ENCODE results near the gene CGB5. TPM values are rescaled to one million over a fixed set of nuclear protein-coding genes. Genes with fewer than 3 reads are reported as not detected.
"Not testable (repeated sequence)": the region's sequence is repeated elsewhere in the genome, so short reads cannot be mapped to it uniquely, and the experiment has no call there.

Gene CGB5
- total RNA-seq, result not detected
- long read RNA-seq, donor 1, result 0 reads
- long read RNA-seq, donor 2, result 0 reads

GRCh38 chr19:49043548-49043947 is at the start of gene CGB5:
CGB5 (plus strand) TSS chr19:49043848; CDS start chr19:49044210, 362 bp downstream.
- H3K9me3 ChIP-seq; ATAC-seq; H3K4me3 ChIP-seq; H3K36me3 ChIP-seq (ENCODE audit: low read depth); intact Hi-C loops (cut with DNase I, micrococcal nuclease); DNase-seq; H3K4me1 ChIP-seq (ENCODE audit: low read depth): not testable (repeated sequence)

DNA sequence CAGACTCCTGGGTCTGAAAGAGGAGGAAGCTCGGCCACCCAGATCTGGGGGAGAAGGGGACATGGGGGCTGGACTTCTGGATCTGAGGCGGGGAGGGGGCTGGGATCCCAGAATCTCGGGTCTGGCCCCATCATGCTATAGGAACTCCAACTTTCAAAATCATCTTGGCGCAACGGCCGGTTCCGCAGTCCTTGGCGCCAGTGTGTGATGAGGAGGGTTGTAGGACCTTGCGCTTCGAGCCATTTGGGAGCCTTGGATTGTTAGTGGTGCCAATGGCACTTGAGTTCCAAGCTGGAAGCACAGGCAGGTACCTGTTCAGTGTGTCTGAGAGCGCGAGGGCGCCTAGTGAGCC is 49.6 kb upstream of the CGB5 start:
- DNase-seq (no peak), ATAC-seq (no peak)
- no peak for TF ChIP-seq CTCF (IDR thresholded peaks at IDR 0.05)
- Histone ChIP-seq H3K36me3 (ENCODE audit: low read depth) (no peaks in the 10 kb centered on the region), H3K9me3 (no peaks in the 10 kb centered on the region), H3K4me3 (peak overlapping the region; percentile 57), H3K4me1 (ENCODE audit: low read depth) (peaks cover 23% of the 10 kb centered on the region)
- intact Hi-C loops (cut with DNase I, micrococcal nuclease), result no loop called here

- intact Hi-C loops (cut with DNase I, micrococcal nuclease), result no loop called here
- ATAC-seq, result no peak
These were observed 45.7 kb upstream of the CGB5 start for GRCh38 chr19:48997972-48998371.

DNA sequence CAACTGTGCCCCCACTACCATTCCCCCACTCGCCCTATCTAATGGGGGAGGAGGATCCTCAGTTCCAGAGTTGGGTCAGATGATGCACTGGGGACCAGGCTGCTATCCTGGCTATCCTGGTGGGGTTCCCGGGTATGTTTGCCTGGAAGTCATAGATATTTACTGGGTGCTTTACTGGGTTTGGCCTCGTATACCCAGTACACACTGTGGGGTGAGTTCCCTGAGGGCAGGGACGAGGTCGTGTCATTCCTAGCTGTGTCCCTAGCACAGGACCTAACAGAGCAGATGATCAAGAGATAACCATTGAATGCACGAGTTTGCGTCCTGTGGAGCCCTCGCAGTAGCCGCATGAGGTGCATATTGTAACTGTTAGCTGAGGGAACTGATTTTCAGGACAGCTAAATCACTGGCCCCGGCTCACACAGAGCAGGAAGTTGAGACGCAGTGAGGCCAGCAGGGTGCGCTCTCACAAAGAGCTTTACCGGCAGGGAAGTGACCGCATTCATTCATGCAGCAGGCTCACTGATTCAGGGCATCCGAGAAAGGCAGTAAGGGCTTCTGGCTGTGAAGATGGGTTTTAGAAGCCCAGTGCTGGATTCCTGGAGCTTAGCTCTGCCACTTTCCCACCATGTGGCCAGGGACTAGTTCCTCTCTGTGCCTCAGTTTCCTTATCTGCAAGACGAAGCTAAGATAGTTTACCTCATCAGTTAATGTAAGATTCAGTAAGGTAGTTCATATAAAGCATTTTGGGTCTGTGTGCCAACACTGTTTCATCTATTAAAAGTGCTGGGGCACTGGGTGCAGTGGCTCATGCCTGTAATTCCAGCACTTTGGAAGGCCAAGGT is 43.9 kb upstream of the CGB5 start:
- DNase-seq (peak in 2 of 3 donors; percentile 64 to 72), ATAC-seq (peak; percentile 90)
- TF ChIP-seq CTCF (IDR thresholded peaks at IDR 0.05), result peak; percentile 30
- intact Hi-C loops (cut with DNase I, micrococcal nuclease), result no loop called here
- Histone ChIP-seq H3K36me3 (ENCODE audit: low read depth) (no peaks in the 10 kb centered on the region), H3K4me3 (no peak overlapping the region), H3K4me1 (ENCODE audit: low read depth) (peaks cover 4% of the 10 kb centered on the region), H3K9me3 (no peaks in the 10 kb centered on the region)

More at GRCh38 chr19:48997972-48998371, 45.7 kb upstream of the CGB5 start:
- no peaks in the 10 kb centered on the region for H3K9me3 ChIP-seq
- TF ChIP-seq CTCF (IDR thresholded peaks at IDR 0.05), result no peak
- peak in 2 of 3 donors; percentile 57 to 77 for DNase-seq
- H3K4me1 ChIP-seq (ENCODE audit: low read depth), result peaks cover 11% of the 10 kb centered on the region
- no peak overlapping the region for H3K4me3 ChIP-seq
- H3K36me3 ChIP-seq (ENCODE audit: low read depth), result no peaks in the 10 kb centered on the region

- intact Hi-C loops (cut with DNase I, micrococcal nuclease), result no loop called here
- Histone ChIP-seq H3K9me3 (no peaks in the 10 kb centered on the region), H3K4me1 (ENCODE audit: low read depth) (no peaks in the 10 kb centered on the region), H3K36me3 (ENCODE audit: low read depth) (peaks cover 6% of the 10 kb centered on the region), H3K4me3 (no peak overlapping the region)
- DNase-seq (no peak), ATAC-seq (no peak)
- no peak for TF ChIP-seq CTCF (IDR thresholded peaks at IDR 0.05)
These were observed 39.5 kb upstream of the CGB5 start for GRCh38 chr19:49004133-49004532.

DNA sequence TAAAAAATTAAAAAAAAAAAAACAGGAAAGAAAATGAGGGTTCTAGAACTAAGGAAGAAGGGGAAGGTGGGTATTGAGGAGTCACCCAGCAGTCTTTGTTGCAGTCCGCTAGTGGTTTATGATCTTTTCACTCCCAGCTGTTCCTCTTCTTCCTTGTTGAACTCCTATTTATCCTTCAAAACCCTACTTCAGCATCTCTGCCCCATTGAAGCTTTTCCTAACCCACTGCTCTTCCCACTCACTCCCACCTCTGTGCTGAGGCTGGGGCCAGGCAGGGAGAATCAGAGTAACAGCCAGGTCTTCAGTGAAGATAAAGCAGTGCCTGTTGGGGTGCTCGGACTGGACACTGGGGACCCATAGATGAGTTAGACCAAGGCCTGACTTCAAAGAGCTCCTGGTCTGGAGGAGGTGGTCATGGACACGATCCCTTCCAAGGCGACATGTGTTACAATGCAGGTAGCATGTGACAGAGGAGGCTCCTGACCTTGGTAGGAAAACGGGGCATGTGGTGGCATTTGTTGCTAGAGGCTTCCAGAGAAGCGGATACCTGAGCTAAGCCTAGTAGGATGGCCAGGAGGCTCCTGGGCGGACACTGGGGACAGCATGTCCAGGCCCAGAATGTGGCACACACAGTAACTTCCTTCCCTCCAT is 38.6 kb upstream of the CGB5 start:
- no peak for ATAC-seq
- H3K36me3 ChIP-seq (ENCODE audit: low read depth), result peaks cover 6% of the 10 kb centered on the region
- no peaks in the 10 kb centered on the region for H3K9me3 ChIP-seq
- DNase-seq, result no peak
- no peak for TF ChIP-seq CTCF (IDR thresholded peaks at IDR 0.05)
- intact Hi-C loops (cut with DNase I, micrococcal nuclease), result no loop called here
- no peaks in the 10 kb centered on the region for H3K4me1 ChIP-seq (ENCODE audit: low read depth)
- H3K4me3 ChIP-seq, result no peak overlapping the region
